ENCODE measurements around the gene UBTD2. TPM values are rescaled to one million over a fixed set of nuclear protein-coding genes. Genes with fewer than 3 reads are reported as not detected.

The UBTD2 gene
- total RNA-seq, 2 experiments from 2014 or later = 7.9 to 8.3 TPM

- no peak overlapping the region for H3K27ac Mint-ChIP-seq
- no peak overlapping the region for H3K4me3 Mint-ChIP-seq
- peaks cover 17% of the 10 kb centered on the region for H3K36me3 Mint-ChIP-seq (ENCODE audit: low read depth)
- no peaks in the 10 kb centered on the region for H3K27me3 Mint-ChIP-seq
- H3K9me3 Mint-ChIP-seq = no peaks in the 10 kb centered on the region
- POLR2A ChIA-PET = interaction anchor here (1.7 kb wide), 1 partner anchor 8 kb away, joined by 5 read pairs; no protein-coding TSS in a partner anchor
- no peak for TF ChIP-seq CTCF (IDR thresholded peaks at IDR 0.05)
- no peak for DNase-seq
- intact Hi-C loops (cut with micrococcal nuclease) = no loop called here
- CTCF ChIA-PET = no interaction called here
- H3K4me1 Mint-ChIP-seq (ENCODE audit: low read depth) = peaks cover 40% of the 10 kb centered on the region
- ATAC-seq = no peak
Measured at GRCh38 chr5:172235827-172236736, 47.5 kb downstream of the UBTD2 start.

- CTCF ChIA-PET = interaction anchor here (0.6 kb wide), 1 partner anchor 9 kb away, joined by 3 read pairs; no protein-coding TSS in a partner anchor
- no peak for DNase-seq
- POLR2A ChIA-PET = interaction anchor here (1.7 kb wide), 1 partner anchor 9 kb away, joined by 5 read pairs; no protein-coding TSS in a partner anchor
- Mint-ChIP-seq H3K27ac (no peak overlapping the region), H3K27me3 (no peaks in the 10 kb centered on the region), H3K36me3 (ENCODE audit: low read depth) (peaks cover 21% of the 10 kb centered on the region), H3K9me3 (no peaks in the 10 kb centered on the region), H3K4me3 (no peak overlapping the region), H3K4me1 (ENCODE audit: low read depth) (peaks cover 42% of the 10 kb centered on the region)
- intact Hi-C loops (cut with micrococcal nuclease) = no loop called here
- no peak for TF ChIP-seq CTCF (IDR thresholded peaks at IDR 0.05)
- ATAC-seq = peak; percentile 27
Measured at GRCh38 chr5:172235132-172235780, 48.3 kb downstream of the UBTD2 start.

- no peaks in the 10 kb centered on the region for H3K9me3 Mint-ChIP-seq
- no peaks in the 10 kb centered on the region for H3K27me3 Mint-ChIP-seq
- intact Hi-C loops (cut with micrococcal nuclease) = no loop called here
- no peak for DNase-seq
- ATAC-seq = no peak
- peaks cover 42% of the 10 kb centered on the region for H3K4me1 Mint-ChIP-seq (ENCODE audit: low read depth)
- H3K27ac Mint-ChIP-seq = no peak overlapping the region
- H3K4me3 Mint-ChIP-seq = no peak overlapping the region
- no peak for TF ChIP-seq CTCF (IDR thresholded peaks at IDR 0.05)
- peaks cover 27% of the 10 kb centered on the region for H3K36me3 Mint-ChIP-seq (ENCODE audit: low read depth)
- POLR2A ChIA-PET = interaction anchor here (0.7 kb wide), 1 partner anchor 47 kb away, joined by 3 read pairs; no protein-coding TSS in a partner anchor
- CTCF ChIA-PET = interaction anchor here (1.0 kb wide), 1 partner anchor 49 kb away, joined by 4 read pairs; the partner anchor contains the start of gene UBTD2
Measured at GRCh38 chr5:172234031-172234430, 49.5 kb downstream of the UBTD2 start.

GRCh38 chr5:172229904-172230303 is 53.7 kb downstream of the UBTD2 start:
- no peak for TF ChIP-seq CTCF (IDR thresholded peaks at IDR 0.05)
- intact Hi-C loops (cut with micrococcal nuclease) = no loop called here
- Mint-ChIP-seq H3K27ac (peak overlapping the region; percentile 22), H3K9me3 (no peaks in the 10 kb centered on the region), H3K4me3 (no peak overlapping the region), H3K4me1 (ENCODE audit: low read depth) (peaks cover 21% of the 10 kb centered on the region), H3K27me3 (no peaks in the 10 kb centered on the region), H3K36me3 (ENCODE audit: low read depth) (peaks cover 47% of the 10 kb centered on the region)
- ChIA-PET CTCF (interaction anchor here (0.8 to 1.9 kb wide), 4 partner anchors 39 to 53 kb away, joined by 3 to 6 read pairs (median 4); partner anchors contain the start of gene STK10), POLR2A (interaction anchor here (0.7 kb wide), 1 partner anchor 83 kb away, joined by 3 read pairs; no protein-coding TSS in a partner anchor)
- no peak for DNase-seq
- peak; percentile 74 for ATAC-seq
